Stimulated activated CD4-positive, alpha-beta T cell treated with anti-CD3 and anti-CD28 coated beads, Interleukin-12 subunit alpha, Interleukin-12 subunit beta, amount 100 ng/mL, for 24 hours (primary cell): ENCODE measurements around the gene BEST4.
A peak's percentile ranks its signal among the peaks of the same experiment; 100 is the strongest.
"Not testable (repeated sequence)": the region's sequence is repeated elsewhere in the genome, so short reads cannot be mapped to it uniquely, and the experiment has no call there.

Experiments
- DNase-seq, 2 experiments: peaks; one replicate each; pipeline ENCODE4 v3.0.0-alpha.2; 2020; ENCODE audit warnings: low read depth in 2 of 2

The BEST4 gene

GRCh38 chr1:44788120-44788860 lies at the start of gene BEST4:
TSS of gene BEST4 (minus strand) at chr1:44788170. CDS start at chr1:44787705, 465 bp downstream.
- no peak for DNase-seq

DNA sequence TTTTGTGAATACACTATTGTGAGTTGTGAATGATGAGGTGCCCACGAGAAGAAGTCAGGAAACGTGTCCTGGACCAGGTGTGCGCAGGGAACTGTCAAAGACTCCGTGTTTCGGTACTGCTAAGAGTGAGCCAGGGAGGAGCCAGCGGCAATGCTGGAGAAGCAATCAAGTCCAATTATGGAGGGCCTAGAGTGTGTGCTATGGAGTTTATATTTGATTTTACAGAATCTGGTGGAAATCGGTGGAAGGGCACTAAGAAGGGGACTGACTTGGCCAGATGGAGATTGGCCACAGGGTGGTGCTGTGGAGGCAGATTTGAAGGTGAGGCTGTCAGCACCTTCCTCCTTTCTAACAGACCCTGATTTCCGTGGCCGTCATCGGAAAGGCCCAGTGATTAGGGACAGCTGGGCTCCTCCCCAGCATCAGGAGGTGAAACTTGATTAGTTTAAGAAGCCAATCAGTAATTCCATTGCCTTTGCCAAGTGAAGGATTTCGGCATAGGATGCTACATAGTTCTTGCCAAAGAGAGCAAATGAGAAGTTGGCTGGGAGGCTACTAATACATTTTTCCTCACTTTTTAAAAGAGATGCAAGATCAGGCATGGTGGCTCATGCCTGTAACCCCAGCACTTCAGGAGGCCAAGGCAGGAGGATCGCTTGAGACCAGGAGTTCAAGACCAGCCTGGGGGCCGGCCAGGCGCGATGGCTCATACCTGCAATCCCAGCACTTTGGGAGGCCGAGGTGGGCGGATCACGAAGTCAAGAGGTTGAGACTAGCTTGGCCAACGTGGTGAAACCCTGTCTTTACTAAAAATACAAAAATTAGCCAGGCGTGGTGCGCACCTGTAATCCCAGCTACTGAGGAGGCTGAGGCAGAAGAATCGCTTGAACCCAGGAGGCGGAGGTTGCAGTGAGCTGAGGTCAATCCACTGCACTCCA lies 48.0 kb upstream of the BEST4 start:
- peak; percentile 64 to 93 for DNase-seq

DNA sequence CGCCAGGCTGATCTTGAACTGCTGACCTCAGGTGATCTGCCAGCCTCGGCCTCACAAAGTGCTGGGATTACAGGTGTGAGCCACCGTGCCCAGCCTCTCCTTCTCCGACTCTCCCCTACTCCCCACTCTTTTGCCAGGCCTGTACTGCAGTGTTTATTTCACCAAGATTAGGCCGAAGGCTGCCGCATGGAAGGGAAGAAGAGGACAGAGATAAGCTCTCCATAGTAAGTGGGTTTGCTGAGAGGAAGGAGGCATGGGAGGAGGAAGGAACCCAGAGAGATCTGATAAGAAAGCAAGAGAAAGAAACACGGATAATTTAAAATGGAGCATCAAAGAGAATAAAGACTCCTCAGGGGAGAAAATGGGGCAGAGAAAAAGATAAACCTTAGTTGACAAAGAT lies 46.4 kb upstream of the BEST4 start:
- DNase-seq, result no peak

DNA sequence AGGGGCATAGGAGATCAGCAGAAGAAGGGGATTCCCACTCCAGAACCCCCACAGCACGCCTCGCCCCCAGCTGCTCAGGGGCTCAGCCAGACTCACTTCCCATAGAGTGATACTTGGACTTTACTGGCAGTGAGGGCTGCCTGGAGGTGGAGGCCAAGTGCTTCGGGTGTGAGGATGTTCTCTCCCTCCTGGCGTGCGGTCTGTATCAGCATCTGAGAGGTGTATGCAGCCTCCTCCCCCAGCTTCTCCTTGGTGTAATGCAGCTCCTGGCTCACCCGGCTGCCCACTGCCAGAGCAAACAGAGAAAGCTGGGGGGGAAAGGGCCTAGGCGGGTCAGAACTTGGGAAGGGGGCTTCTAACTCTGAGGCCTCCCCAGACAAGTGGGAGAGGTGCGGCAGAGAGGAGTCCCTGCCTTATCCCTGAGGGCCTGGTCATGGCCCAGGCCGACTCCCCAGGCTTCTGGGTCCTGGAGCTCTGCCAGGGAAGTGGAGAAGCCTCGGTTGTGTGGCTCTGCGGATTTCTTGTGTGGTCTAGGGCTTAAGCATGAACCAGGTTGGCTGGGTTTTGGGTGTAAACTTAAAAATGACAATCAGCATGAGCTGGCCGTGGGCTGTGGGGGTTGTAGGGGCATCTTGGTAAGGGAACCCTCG lies 44.2 kb upstream of the BEST4 start:
- DNase-seq, result no peak

- DNase-seq, result no peak
These were observed 43.5 kb upstream of the BEST4 start for GRCh38 chr1:44831516-44831915.

GRCh38 chr1:44830900-44831304 lies 42.9 kb upstream of the BEST4 start:
- DNase-seq, result no peak

GRCh38 chr1:44829506-44830384 lies 41.8 kb upstream of the BEST4 start:
- DNase-seq, result no peak

DNA sequence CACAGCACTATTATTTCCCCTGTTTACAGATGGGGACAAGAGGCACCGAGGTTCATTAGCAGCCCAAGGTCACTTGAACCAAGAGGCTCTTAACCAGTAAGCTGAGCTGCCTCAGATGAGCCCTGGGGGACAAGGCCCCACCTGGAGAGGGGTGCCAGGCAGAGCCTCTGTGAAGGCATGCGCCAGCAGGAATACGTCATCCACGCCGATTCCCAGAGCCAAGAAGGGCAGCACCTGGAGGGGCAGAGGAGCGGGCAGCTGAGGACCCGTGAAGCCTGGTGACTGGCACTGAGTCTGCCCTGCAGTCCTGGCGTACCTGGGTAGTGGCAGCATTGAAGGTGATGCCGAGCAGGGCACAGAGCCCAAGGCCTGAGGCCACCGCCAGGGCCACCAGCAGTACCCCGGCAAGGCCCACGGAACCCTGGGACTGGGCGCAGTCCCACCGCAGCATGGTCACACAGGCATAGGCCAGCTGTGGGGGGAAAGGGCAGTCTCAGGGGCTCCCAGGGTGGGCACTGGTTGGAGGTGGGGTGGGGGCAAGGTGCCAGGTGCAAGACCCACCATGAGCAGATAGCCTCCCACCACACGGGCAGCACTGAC lies 41.0 kb upstream of the BEST4 start:
- DNase-seq, result no peak

DNA sequence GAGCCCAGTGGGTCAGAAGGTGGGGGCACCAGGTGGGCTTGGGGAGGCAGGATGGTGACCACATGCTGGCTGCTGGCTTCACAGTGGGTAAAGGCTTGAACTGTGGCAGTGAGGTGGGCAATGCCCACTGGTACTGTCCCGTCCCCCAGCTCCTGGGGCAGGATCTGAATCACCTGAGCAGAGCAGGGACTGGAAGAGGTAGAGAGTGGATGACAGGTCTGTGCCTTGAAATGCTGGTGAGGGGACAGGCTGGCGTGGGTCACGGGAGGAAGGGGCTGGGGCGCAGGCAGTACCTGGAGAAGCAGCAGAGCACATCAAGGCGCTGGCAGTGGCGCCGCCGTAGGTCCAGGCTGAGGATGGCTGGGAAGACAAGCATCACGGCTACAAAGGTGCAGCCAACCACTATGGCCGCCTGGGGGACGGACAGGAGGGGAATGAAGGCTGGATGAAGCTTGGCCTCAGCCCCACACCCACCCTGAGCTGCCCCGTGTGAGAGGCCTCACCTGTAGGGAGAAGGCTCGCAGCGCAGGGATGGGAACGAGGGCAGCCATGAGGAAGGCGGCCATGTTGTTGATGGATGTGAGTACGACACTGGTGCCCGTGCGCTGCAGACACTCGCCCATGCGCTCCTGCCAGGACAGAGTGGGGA lies 40.2 kb upstream of the BEST4 start:
- no peak for DNase-seq

DNA sequence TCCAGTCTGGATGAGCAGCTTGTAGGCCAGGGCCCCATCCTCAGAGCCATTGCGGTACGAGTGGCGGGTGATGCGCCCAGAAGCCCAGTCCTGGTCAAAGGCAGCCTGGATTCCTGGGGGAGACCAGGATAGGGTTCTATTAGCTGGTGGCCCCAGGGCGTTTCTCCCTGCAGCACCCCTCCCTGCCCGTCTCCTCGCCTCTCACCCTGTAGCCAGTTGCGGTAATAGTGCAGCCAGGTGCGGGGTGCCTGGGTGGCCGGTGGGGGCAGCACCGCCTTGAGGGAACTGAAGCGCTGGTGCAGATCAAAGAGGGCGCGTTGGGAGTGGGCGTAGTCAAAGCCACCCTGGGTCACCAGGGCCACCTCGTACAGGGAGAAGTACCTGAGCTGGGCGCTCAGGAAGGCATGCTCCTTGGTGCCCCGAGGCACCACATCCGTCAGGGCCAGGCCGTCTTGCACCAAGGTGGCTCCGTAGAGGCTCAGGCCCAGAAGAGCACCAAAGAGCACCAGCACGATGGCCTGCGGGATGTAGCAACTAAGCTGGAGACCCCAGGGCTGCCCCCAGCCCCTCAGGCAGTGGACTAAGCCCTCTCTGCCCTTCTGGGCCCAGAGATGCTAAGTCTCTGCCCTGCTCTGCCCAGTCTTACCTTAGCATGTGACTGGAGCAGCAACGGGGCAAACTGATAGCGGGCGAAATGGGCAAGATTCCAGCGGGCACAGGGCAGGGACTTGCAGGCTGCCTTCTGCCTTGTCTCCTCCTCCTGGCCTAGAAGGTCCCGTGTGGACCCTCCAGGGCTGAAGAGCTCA lies 39.4 kb upstream of the BEST4 start:
- DNase-seq, result no peak

DNA sequence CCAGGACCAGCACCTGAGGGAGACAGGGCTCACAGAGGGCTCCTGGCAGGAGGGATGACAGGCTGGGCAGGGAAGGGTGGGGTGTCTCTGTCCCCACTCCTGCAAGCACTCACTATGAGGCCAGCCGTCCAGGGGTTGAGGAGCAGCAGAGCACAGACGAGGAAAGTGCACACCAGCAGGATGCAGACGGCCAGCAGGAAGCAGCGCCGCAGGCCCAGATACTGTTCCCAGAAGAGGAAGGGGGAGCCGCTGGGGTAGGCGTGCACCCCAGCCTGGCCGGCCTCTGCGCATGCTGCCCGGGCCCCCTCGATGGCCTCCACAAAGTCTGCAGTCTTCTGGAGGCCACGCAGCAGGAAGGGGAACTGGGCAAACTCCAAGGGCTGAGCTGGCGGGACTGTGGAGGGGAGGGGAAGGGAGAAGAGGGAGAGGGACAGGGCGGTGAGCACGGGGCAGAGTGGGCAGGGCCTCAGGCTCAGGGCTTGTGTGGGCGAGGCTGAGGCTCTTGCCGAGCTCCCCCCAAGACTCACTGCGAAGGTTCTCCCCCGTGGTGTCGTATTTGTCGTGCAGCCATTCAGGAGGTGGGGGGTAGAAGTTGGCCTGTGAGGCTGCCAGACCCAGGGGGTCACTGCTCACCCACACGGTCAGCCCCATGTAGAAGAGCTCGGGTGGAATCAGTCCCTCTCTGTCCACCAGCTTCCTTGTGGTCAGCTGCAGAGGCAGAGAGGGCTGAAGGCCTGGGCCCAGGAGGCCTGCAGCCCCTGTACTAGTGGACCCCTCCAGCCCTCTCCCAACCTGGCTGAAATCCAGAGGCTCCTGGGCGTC lies 38.6 kb upstream of the BEST4 start:
- DNase-seq, result no peak

- DNase-seq, result not testable (repeated sequence)
These were observed 36.4 kb upstream of the BEST4 start for GRCh38 chr1:44824392-44824791.

DNA sequence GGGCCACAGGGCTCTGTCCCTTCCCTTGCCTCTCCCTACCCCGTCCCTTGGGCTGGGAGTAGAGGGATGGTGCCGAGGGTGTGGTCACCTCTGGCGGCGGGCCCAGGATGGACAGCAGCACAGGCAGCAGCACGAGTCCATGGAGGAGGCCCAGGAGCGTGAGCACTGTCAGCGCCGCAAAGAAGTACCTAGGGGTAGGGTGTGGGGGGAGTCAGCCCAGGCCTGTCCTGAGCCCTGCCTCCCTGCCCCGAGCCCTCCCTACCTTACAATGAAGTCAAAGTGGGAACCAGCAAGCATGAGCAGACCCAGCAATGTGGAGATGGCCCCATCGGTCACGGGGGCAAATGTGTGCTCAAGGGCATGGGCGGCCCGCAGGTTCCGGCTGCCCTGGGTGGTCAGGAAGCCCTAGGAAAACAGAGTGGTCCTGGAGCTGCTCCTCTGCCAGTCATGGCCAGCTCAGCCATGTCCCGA lies 35.0 kb upstream of the BEST4 start:
- DNase-seq, result no peak

- no peak for DNase-seq
These were observed 34.2 kb upstream of the BEST4 start for GRCh38 chr1:44822131-44822701.

- DNase-seq, result no peak
These were observed 33.3 kb upstream of the BEST4 start for GRCh38 chr1:44821240-44821715.

GRCh38 chr1:44820328-44821239 lies 32.6 kb upstream of the BEST4 start:
- no peak for DNase-seq
